K562 (cell line): ENCODE measurements around the gene AGPAT2. TPM values are rescaled to one million over a fixed set of nuclear protein-coding genes. Genes with fewer than 3 reads are reported as not detected.

Source experiments
- BRD4 ChIP-seq: fragments of 200-600 bp; sonication (generic); IDR thresholded peaks from 2 replicates; pipeline ENCODE4 v1.6.1; 2017; ENCODE audit warnings: inconsistent platforms
- DNMT1 ChIP-seq: fragments of 450-650 bp; IDR thresholded peaks from 2 replicates; pipeline ENCODE4 v1.6.1; 2016; ENCODE audit warnings: antibody characterized with exemption, mild to moderate bottlenecking
- HDAC6 ChIP-seq: IDR thresholded peaks from 2 replicates; pipeline ENCODE4 v1.6.1; 2012; ENCODE audit warnings: low read depth, mild to moderate bottlenecking, control low read depth, inconsistent platforms, low read length, moderate library complexity
- HDGF ChIP-seq: fragments of 450-650 bp; IDR thresholded peaks from 2 replicates; pipeline ENCODE4 v1.6.1; 2016
- HSF4 ChIP-seq: fragments of 250-450 bp; sonication (Bioruptor Pico); IDR thresholded peaks from 2 replicates; pipeline ENCODE4 v2.1.2; 2022; ENCODE audit warnings: mild to moderate bottlenecking, moderate library complexity, borderline replicate concordance
- KDM5B ChIP-seq: fragments of 200-600 bp; sonication (generic); IDR thresholded peaks from 2 replicates; pipeline ENCODE4 v1.6.1; 2012; ENCODE audit warnings: low read depth, mild to moderate bottlenecking, moderate library complexity, low read length, control low read depth, inconsistent platforms; ENCODE audit not compliant: insufficient replicate concordance
- KLF6 ChIP-seq: fragments of 250-450 bp; sonication (Bioruptor Pico); IDR thresholded peaks from 2 replicates; pipeline ENCODE4 v1.4.0; 2020; ENCODE audit warnings: mild to moderate bottlenecking, moderate library complexity, borderline replicate concordance
- MCM2 ChIP-seq: fragments of 450-650 bp; IDR thresholded peaks from 2 replicates; pipeline ENCODE4 v1.6.1; 2017; ENCODE audit warnings: low read depth, mild to moderate bottlenecking
- NFXL1 ChIP-seq: fragments of 450-650 bp; formaldehyde crosslinking; IDR thresholded peaks from 2 replicates; pipeline ENCODE4 v1.4.0; 2021; ENCODE audit warnings: mild to moderate bottlenecking
- TAF1 ChIP-seq: IDR thresholded peaks from 2 replicates; pipeline ENCODE4 v1.6.1; 2011; ENCODE audit warnings: mild to moderate bottlenecking, low read length, moderate library complexity; ENCODE audit not compliant: insufficient read depth, control insufficient read depth, severe bottlenecking; ENCODE audit errors: extremely low read depth
- TAL1 ChIP-seq: fragments of 450-650 bp; IDR thresholded peaks from 2 replicates; pipeline ENCODE4 v1.6.1; 2016; ENCODE audit warnings: mild to moderate bottlenecking
- TCF3 ChIP-seq: sonication (generic); formaldehyde crosslinking; IDR thresholded peaks from 2 replicates; pipeline ENCODE4 v1.4.0; 2020; ENCODE audit warnings: mild to moderate bottlenecking, missing genetic modification reagents
- ZFX ChIP-seq: sonication (generic); formaldehyde crosslinking; IDR thresholded peaks from 2 replicates; pipeline ENCODE4 v1.8.0; 2022; ENCODE audit warnings: mild to moderate bottlenecking, missing genetic modification reagents, moderate library complexity
- ZKSCAN1 ChIP-seq: fragments of 150-350 bp; IDR thresholded peaks from 2 replicates; pipeline ENCODE4 v1.6.1; 2016; ENCODE audit warnings: low read depth, low read length
- ZNF232 ChIP-seq: sonication (generic); formaldehyde crosslinking; IDR thresholded peaks from 2 replicates; pipeline ENCODE4 v1.8.0; 2022; ENCODE audit warnings: mild to moderate bottlenecking, missing genetic modification reagents
- polyA plus RNA-seq, 8 experiments: library from polyadenylated mRNA; depleted of rRNA in 4 of 8; stranded (reverse) in 5 of 8; unstranded in 3 of 8; fragments of >200 nt; fragmentation: Nextera tagmentation in 2 of 8; fragmentation: Illumina TruSeq in 1 of 8; extraction: Ambion mirVana in 2 of 8; extraction: Trizol in 1 of 8; gene quantifications; 2 replicates each; pipeline versions ENCODE4 v1.2.1 to v1.2.3, GENCODE V29; 2011 to 2014; ENCODE audit warnings: inconsistent platforms in 1 of 8, missing spikeins in 1 of 8
- total RNA-seq, 7 experiments: library from RNA; depleted of rRNA in 6 of 7; stranded (reverse); fragments of >200 nt in 6 of 7; fragmentation: Illumina TruSeq in 2 of 7; extraction: Trizol in 2 of 7; gene quantifications; 2 replicates each; pipeline versions ENCODE4 v1.2.1 to v1.2.3, GENCODE V29; 2011 to 2021; ENCODE audit warnings: low replicate concordance in 1 of 7
- TF ChIP-seq, protein P1 (sequence below): IDR thresholded peaks from 2 replicates; pipeline ENCODE4 v1.6.1; 2011; ENCODE audit warnings: borderline replicate concordance, low read depth, mild to moderate bottlenecking, moderate library complexity, low read length; ENCODE audit not compliant: insufficient read depth, poor library complexity, severe bottlenecking
- TF ChIP-seq, protein P2 (sequence below), 3 experiments: fragments of 200-800 bp in 1 of 3; sonication (Bioruptor generic) in 1 of 3; sonication (generic) in 1 of 3; formaldehyde crosslinking in 1 of 3; IDR thresholded peaks; 2 replicates each; pipeline versions ENCODE4 v1.6.1 to v1.8.0; 2016 to 2022; ENCODE audit warnings: mild to moderate bottlenecking in 2 of 3, missing compliant biosample characterization in 2 of 3, missing genetic modification characterization in 2 of 3, missing genetic modification reagents in 1 of 3
- TF ChIP-seq, protein P3 (sequence below): fragments of 450-650 bp; IDR thresholded peaks from 2 replicates; pipeline ENCODE4 v1.6.1; 2016; ENCODE audit warnings: borderline replicate concordance
- TF ChIP-seq, protein P4 (sequence below): sonication (generic); formaldehyde crosslinking; IDR thresholded peaks from 2 replicates; pipeline ENCODE4 v1.8.0; 2022; ENCODE audit warnings: missing genetic modification reagents, mild to moderate bottlenecking, moderate library complexity, borderline replicate concordance
- TF ChIP-seq, protein P5 (sequence below): fragments of 150-350 bp; conservative IDR thresholded peaks from 2 replicates; pipeline ENCODE4 v1.6.1; 2014; ENCODE audit warnings: low read length

AGPAT2 gene
- total and polyA plus RNA-seq, 9 of the 15 experiments (the other 6 are each of a cell fraction or from before 2014, with no cell fraction given) = 0.13 to 54.5 (median 23.9) TPM

DNA sequence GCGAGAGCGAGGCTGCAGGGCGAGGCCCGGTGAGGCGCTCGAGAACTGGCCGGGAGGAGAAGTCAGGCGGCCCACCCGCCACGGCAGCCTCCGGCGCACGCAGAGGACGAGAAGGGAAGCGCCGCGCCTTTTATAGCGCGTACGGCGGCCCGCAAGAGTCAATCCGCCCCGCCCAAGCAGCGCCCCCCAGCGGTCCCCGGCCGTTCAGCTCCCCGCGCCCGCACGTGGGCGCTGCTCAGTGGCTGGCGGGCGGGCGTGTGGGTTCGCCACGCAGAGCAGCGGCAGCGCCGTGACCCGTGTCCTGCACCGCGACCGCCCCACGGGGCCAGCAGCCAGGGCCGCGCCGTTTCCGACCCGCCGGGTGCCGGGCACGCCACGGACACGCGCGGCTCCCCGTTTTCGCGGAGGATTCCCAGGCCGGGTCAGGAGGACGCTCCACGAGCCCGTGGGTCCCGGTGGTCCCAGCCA is 40.9 kb upstream of the AGPAT2 start (continued):
- TF ChIP-seq, protein P1, sequence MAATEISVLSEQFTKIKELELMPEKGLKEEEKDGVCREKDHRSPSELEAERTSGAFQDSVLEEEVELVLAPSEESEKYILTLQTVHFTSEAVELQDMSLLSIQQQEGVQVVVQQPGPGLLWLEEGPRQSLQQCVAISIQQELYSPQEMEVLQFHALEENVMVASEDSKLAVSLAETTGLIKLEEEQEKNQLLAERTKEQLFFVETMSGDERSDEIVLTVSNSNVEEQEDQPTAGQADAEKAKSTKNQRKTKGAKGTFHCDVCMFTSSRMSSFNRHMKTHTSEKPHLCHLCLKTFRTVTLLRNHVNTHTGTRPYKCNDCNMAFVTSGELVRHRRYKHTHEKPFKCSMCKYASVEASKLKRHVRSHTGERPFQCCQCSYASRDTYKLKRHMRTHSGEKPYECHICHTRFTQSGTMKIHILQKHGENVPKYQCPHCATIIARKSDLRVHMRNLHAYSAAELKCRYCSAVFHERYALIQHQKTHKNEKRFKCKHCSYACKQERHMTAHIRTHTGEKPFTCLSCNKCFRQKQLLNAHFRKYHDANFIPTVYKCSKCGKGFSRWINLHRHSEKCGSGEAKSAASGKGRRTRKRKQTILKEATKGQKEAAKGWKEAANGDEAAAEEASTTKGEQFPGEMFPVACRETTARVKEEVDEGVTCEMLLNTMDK = peak; percentile 100
- TF ChIP-seq BRD4 (no peak), KDM5B (peak; percentile 99), NFXL1 (CRISPR knock-in tag) (no peak), TAF1 (peak; percentile 98), HSF4 (CRISPR knock-in tag) (no peak), ZKSCAN1 (peak; percentile 84), ZFX (peak; percentile 90), TCF3 (CRISPR knock-in tag) (peak; percentile 16; the same call in 1 of the 2 replicates), HDGF (no peak), KLF6 (CRISPR knock-in tag) (peak; percentile 96), TAL1 (no peak), MCM2 (no peak), HDAC6 (peak; percentile 90), ZNF232 (CRISPR knock-in tag) (no peak), DNMT1 (no peak)
- TF ChIP-seq, protein P2, sequence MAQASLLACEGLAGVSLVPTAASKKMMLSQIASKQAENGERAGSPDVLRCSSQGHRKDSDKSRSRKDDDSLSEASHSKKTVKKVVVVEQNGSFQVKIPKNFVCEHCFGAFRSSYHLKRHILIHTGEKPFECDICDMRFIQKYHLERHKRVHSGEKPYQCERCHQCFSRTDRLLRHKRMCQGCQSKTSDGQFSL (CRISPR knock-in tag; IDR thresholded peaks at IDR 0.05) = no peak
- TF ChIP-seq, protein P2 (tag; IDR thresholded peaks at IDR 0.05) = no peak
- TF ChIP-seq, protein P3, sequence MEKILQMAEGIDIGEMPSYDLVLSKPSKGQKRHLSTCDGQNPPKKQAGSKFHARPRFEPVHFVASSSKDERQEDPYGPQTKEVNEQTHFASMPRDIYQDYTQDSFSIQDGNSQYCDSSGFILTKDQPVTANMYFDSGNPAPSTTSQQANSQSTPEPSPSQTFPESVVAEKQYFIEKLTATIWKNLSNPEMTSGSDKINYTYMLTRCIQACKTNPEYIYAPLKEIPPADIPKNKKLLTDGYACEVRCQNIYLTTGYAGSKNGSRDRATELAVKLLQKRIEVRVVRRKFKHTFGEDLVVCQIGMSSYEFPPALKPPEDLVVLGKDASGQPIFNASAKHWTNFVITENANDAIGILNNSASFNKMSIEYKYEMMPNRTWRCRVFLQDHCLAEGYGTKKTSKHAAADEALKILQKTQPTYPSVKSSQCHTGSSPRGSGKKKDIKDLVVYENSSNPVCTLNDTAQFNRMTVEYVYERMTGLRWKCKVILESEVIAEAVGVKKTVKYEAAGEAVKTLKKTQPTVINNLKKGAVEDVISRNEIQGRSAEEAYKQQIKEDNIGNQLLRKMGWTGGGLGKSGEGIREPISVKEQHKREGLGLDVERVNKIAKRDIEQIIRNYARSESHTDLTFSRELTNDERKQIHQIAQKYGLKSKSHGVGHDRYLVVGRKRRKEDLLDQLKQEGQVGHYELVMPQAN = no peak
- TF ChIP-seq, protein P4, sequence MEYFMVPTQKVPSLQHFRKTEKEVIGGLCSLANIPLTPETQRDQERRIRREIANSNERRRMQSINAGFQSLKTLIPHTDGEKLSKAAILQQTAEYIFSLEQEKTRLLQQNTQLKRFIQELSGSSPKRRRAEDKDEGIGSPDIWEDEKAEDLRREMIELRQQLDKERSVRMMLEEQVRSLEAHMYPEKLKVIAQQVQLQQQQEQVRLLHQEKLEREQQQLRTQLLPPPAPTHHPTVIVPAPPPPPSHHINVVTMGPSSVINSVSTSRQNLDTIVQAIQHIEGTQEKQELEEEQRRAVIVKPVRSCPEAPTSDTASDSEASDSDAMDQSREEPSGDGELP (CRISPR knock-in tag) = peak; percentile 78
- TF ChIP-seq, protein P5, sequence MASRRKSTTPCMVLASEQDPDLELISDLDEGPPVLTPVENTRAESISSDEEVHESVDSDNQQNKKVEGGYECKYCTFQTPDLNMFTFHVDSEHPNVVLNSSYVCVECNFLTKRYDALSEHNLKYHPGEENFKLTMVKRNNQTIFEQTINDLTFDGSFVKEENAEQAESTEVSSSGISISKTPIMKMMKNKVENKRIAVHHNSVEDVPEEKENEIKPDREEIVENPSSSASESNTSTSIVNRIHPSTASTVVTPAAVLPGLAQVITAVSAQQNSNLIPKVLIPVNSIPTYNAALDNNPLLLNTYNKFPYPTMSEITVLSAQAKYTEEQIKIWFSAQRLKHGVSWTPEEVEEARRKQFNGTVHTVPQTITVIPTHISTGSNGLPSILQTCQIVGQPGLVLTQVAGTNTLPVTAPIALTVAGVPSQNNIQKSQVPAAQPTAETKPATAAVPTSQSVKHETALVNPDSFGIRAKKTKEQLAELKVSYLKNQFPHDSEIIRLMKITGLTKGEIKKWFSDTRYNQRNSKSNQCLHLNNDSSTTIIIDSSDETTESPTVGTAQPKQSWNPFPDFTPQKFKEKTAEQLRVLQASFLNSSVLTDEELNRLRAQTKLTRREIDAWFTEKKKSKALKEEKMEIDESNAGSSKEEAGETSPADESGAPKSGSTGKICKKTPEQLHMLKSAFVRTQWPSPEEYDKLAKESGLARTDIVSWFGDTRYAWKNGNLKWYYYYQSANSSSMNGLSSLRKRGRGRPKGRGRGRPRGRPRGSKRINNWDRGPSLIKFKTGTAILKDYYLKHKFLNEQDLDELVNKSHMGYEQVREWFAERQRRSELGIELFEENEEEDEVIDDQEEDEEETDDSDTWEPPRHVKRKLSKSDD = no peak; the same call in 1 of the 2 replicates
